ENCODE results near the gene EVX2. TPM values are rescaled to one million over a fixed set of nuclear protein-coding genes. Genes with fewer than 3 reads are reported as not detected.

Gene EVX2
- total RNA-seq, 1 experiment from 2014 or later: not detected

GRCh38 chr2:176066645-176067588 lies 16.8 kb downstream of the EVX2 start:
- DNase-seq (ENCODE audit: low read depth): no peak

- no peak for DNase-seq (ENCODE audit: low read depth)
Observed at GRCh38 chr2:176063958-176064357, 19.8 kb downstream of the EVX2 start.

GRCh38 chr2:176056406-176056805 lies 27.4 kb downstream of the EVX2 start:
- peak; percentile 8 for DNase-seq (ENCODE audit: low read depth)

GRCh38 chr2:176039375-176039774 lies 44.4 kb downstream of the EVX2 start:
- no peak for DNase-seq (ENCODE audit: low read depth)

GRCh38 chr2:176038694-176039093 lies 45.1 kb downstream of the EVX2 start:
- DNase-seq (ENCODE audit: low read depth): no peak

- no peak for DNase-seq (ENCODE audit: low read depth)
Observed at GRCh38 chr2:176035013-176035691, 48.6 kb downstream of the EVX2 start.

- no peak for DNase-seq (ENCODE audit: low read depth)
Observed at GRCh38 chr2:176027806-176028205, 56.0 kb downstream of the EVX2 start.

Other genes with a start within 250 kb of the EVX2 start
- 46.0 and 71.8 TPM in 2 replicates for gene LNPK, start 81.7 kb downstream of the EVX2 start, total RNA-seq (2014; rRNA removed)
- gene HOXD13, start 8.8 kb upstream of the EVX2 start, total RNA-seq (2014; rRNA removed): not detected in 2 replicates
- not detected in 2 replicates for gene HOXD12, start 15.8 kb upstream of the EVX2 start, total RNA-seq (2014; rRNA removed)
- not detected in 2 replicates for gene HOXD11, start 23.3 kb upstream of the EVX2 start, total RNA-seq (2014; rRNA removed)
- gene HOXD10, start 32.8 kb upstream of the EVX2 start, total RNA-seq (2014; rRNA removed): not detected in 2 replicates
- 0.06 TPM in 1 of 2 replicates, not detected in the other for gene HOXD9, start 38.8 kb upstream of the EVX2 start, total RNA-seq (2014; rRNA removed)
- 0.58 and 1.4 TPM in 2 replicates for gene HOXD8, start 45.7 kb upstream of the EVX2 start, total RNA-seq (2014; rRNA removed)
- not detected in 2 replicates for gene HOXD4, start 67.6 kb upstream of the EVX2 start, total RNA-seq (2014; rRNA removed)
- gene HOXD3, start 73.3 kb upstream of the EVX2 start, total RNA-seq (2014; rRNA removed): not detected in 2 replicates
- not detected in 2 replicates for gene HOXD1, start 104.7 kb upstream of the EVX2 start, total RNA-seq (2014; rRNA removed)
- 32.3 and 37.8 TPM in 2 replicates for gene MTX2, start 185.5 kb upstream of the EVX2 start, total RNA-seq (2014; rRNA removed)